ENCODE results near the gene MS4A18. TPM values are rescaled to one million over a fixed set of nuclear protein-coding genes. Genes with fewer than 3 reads are reported as not detected.

The MS4A18 gene
- total and polyA plus RNA-seq, 10 of the 15 experiments (the other 5 are each of a cell fraction or from before 2014, with no cell fraction given) = not detected

GRCh38 chr11:60720460-60720859 lies 4.1 kb upstream of the MS4A18 start (continued):
- TF ChIP-seq ATF3 (IDR thresholded peaks at IDR 0.05; ENCODE audit: borderline replicate concordance, extremely low read depth, low read depth, low read length) (no peak), IKZF1 (conservative IDR thresholded peaks at IDR 0.05) (no peak), ZBTB33 (IDR thresholded peaks at IDR 0.05) (no peak), ETV6 (conservative IDR thresholded peaks at IDR 0.05 in 1 of 2, IDR thresholded peaks at IDR 0.05 in 1 of 2; ENCODE audit: borderline replicate concordance in 1 of 2, low read depth in 1 of 2) (no peak)

- Histone ChIP-seq H3K27ac (ENCODE audit: control insufficient read depth, insufficient read depth) (no peak overlapping the region), H3K9ac (ENCODE audit: control insufficient read depth, insufficient read depth, low read length) (no peak overlapping the region), H3K79me2 (ENCODE audit: control insufficient read depth, insufficient read depth, low read length) (no peaks in the 10 kb centered on the region), H3K9me3 (replicated peaks; ENCODE audit: control insufficient read depth, insufficient read depth, low read length) (no peaks in the 10 kb centered on the region), H3K27me3 (replicated peaks in 1 of 2; ENCODE audit: control insufficient read depth in 2 of 2, insufficient read depth in 2 of 2, low read length in 1 of 2) (no peaks in the 10 kb centered on the region), H3K4me3 (no peak overlapping the region), H4K20me1 (ENCODE audit: control insufficient read depth, insufficient read depth) (no peaks in the 10 kb centered on the region), H3K4me2 (ENCODE audit: control insufficient read depth, insufficient read depth) (no peak overlapping the region), H3K36me3 (ENCODE audit: control insufficient read depth in 2 of 2, insufficient read depth in 2 of 2, low read length in 1 of 2) (no peaks in the 10 kb centered on the region), H2AFZ (ENCODE audit: control insufficient read depth, low read depth, low read length) (no peak overlapping the region), H3K4me1 (ENCODE audit: control insufficient read depth, insufficient read depth, low read length) (no peaks in the 10 kb centered on the region)
- ChIA-PET RAD21 (ENCODE audit: unreplicated experiment) (no interaction called here), POLR2A (no interaction called here), SMC1A (ENCODE audit: uncharacterized antibody, unreplicated experiment) (no interaction called here), CTCF (no interaction called here)
- in situ Hi-C loops (cut with MboI) = no loop called here
- FAIRE-seq = no peak
- no peak for ATAC-seq
- BruUV-seq (replicated peaks) = no TSS peak
- no peak for DNase-seq (ENCODE audit: low read depth, low spot score)
- 50% methylated on average over 1 of the region's 1 CpG for WGBS (ENCODE audit: insufficient coverage, insufficient replicate concordance, low lambda C conversion rate, missing lambda C conversion rate)
- TF ChIP-seq MXI1 (IDR thresholded peaks at IDR 0.05; ENCODE audit: low read depth, low read length) (no peak), DPF2 (IDR thresholded peaks at IDR 0.05) (no peak), ZBED1 (IDR thresholded peaks at IDR 0.05; ENCODE audit: borderline replicate concordance) (no peak), EZH2 (IDR thresholded peaks at IDR 0.05; ENCODE audit: borderline replicate concordance, control insufficient read depth, low read depth, low read length) (no peak), POU2F2 (IDR thresholded peaks at IDR 0.05; ENCODE audit: borderline replicate concordance, low read depth, low read length) (no peak), BCL3 (IDR thresholded peaks at IDR 0.05; ENCODE audit: borderline replicate concordance, insufficient read depth, low read depth, low read length, poor library complexity, severe bottlenecking) (no peak), SREBF2 (IDR thresholded peaks at IDR 0.05; ENCODE audit: low read length) (no peak), ZBTB11 (CRISPR knock-in tag; IDR thresholded peaks at IDR 0.05) (no peak), TCF3 (IDR thresholded peaks at IDR 0.05; ENCODE audit: borderline replicate concordance, insufficient read depth, low read depth, low read length) (no peak), BRCA1 (IDR thresholded peaks at IDR 0.05; ENCODE audit: low read depth, low read length) (no peak), FOS (IDR thresholded peaks at IDR 0.05; ENCODE audit: borderline replicate concordance, extremely low read depth, insufficient read length) (no peak)
- intact Hi-C loops (cut with micrococcal nuclease; ENCODE audit: unreplicated experiment) = no loop called here
Measured at GRCh38 chr11:60725592-60725991, 1.1 kb downstream of the MS4A18 start.
